ENCODE data around the gene PABPC1L.

PABPC1L gene

GRCh38 chr20:44941120-44941691, 31.3 kb downstream of the PABPC1L start:
- peaks cover 31% of the 10 kb centered on the region for H3K36me3 ChIP-seq (ENCODE audit: control insufficient read depth, insufficient read depth, low read length)
- no peaks in the 10 kb centered on the region for H3K9me3 ChIP-seq (ENCODE audit: control insufficient read depth, low read length)
- H3K4me1 ChIP-seq (ENCODE audit: control insufficient read depth, insufficient read depth, low read length) = no peaks in the 10 kb centered on the region
- H3K27ac ChIP-seq (ENCODE audit: insufficient read depth, low read depth, low read length, poor library complexity, severe bottlenecking) = no peak overlapping the region
- no peak overlapping the region for H3K4me3 ChIP-seq (ENCODE audit: insufficient read depth, low read depth, low read length)
- 93 to 98% methylated on average over 7 of the region's 7 CpGs for WGBS, 2 experiments
- H3K27me3 ChIP-seq (ENCODE audit: control insufficient read depth, insufficient read depth, low read length, poor library complexity, severe bottlenecking) = no peaks in the 10 kb centered on the region

DNA sequence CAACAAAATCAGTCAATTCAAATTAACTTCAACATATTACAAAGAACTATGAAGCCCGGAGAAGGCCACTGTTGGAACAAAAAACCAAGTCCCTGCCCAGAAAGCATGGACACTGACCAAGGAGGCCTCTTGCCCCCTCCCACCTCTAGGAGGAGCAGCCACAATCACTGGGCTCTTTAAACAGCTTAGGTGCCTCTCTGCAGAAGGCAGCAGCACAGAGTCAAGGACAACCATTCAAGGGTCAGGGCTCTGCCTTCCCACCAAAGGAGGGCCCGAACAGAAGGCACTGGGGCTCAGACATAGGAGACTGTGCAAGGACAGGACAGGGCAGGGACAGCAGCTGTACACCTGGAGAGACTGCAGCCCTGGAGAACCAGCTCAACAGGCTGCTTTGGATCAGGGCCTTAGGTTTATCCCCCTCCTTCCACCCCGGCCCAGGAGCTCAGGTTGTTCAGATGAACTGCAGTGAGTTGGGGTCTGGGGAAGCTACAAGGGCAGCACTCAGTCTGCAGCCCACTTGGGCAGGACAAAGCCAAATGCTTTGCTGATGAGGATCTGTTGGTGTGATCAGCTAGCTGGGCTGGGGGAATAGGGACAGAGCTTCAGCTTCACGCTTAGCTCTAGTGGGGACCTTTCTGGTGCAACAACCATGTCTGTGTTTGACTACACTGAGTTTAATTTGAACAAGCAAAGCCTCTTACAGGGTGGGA, 32.6 kb downstream of the PABPC1L start:
- Histone ChIP-seq H3K9me3 (ENCODE audit: control insufficient read depth, low read length) (no peaks in the 10 kb centered on the region), H3K27ac (ENCODE audit: insufficient read depth, low read depth, low read length, poor library complexity, severe bottlenecking) (no peak overlapping the region), H3K27me3 (ENCODE audit: control insufficient read depth, insufficient read depth, low read length, poor library complexity, severe bottlenecking) (no peaks in the 10 kb centered on the region), H3K4me3 (ENCODE audit: insufficient read depth, low read depth, low read length) (no peak overlapping the region), H3K4me1 (ENCODE audit: control insufficient read depth, insufficient read depth, low read length) (no peaks in the 10 kb centered on the region), H3K36me3 (ENCODE audit: control insufficient read depth, insufficient read depth, low read length) (peaks cover 30% of the 10 kb centered on the region)
- WGBS, 2 experiments = 92 to 94% methylated on average over 4 of the region's 4 CpGs

DNA sequence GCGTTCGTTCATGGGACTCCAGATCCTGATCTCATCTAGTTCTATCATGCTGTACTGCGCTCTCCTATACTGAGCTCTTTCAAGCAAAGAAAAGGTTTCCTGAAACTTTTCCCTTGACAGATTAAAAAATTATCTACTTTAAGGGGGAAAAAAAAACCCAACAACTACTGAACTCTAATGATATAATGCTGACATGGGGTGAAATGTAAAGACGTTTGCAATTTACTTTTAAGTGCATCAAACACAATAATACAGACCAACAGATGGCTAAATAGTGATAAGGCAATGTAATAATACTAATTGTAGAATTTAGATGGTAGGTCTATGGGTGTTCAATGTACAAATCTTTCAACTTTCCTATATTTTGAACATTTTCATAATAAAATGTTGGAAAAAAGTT, 34.0 kb downstream of the PABPC1L start:
- 96 to 99% methylated on average over 3 of the region's 4 CpGs for WGBS, 2 experiments
- H3K27ac ChIP-seq (ENCODE audit: insufficient read depth, low read depth, low read length, poor library complexity, severe bottlenecking) = no peak overlapping the region
- H3K9me3 ChIP-seq (ENCODE audit: control insufficient read depth, low read length) = no peaks in the 10 kb centered on the region
- H3K27me3 ChIP-seq (ENCODE audit: control insufficient read depth, insufficient read depth, low read length, poor library complexity, severe bottlenecking) = no peaks in the 10 kb centered on the region
- no peak overlapping the region for H3K4me3 ChIP-seq (ENCODE audit: insufficient read depth, low read depth, low read length)
- H3K4me1 ChIP-seq (ENCODE audit: control insufficient read depth, insufficient read depth, low read length) = no peaks in the 10 kb centered on the region
- peaks cover 37% of the 10 kb centered on the region for H3K36me3 ChIP-seq (ENCODE audit: control insufficient read depth, insufficient read depth, low read length)

DNA sequence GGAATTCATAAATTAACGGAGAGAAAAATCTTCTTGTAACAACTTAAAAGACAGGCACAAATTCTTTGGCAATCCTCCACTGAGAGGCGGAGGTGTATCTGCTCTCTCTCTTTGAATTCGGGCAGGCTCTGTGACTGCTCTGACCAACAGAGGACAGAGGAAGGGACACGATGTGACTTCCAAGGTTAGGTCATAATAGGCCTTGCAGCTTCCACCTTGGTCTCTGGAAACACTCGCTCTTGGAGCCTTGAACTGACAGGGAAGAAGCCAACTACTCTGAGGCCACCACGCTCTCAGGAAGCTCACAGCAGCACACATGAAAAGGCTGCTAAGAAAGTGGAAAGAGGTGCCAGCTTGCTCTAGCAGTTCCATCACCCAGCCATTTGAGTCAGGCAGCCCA, 35.4 kb downstream of the PABPC1L start:
- H3K4me3 ChIP-seq (ENCODE audit: insufficient read depth, low read depth, low read length) = no peak overlapping the region
- H3K36me3 ChIP-seq (ENCODE audit: control insufficient read depth, insufficient read depth, low read length) = peaks cover 46% of the 10 kb centered on the region
- H3K9me3 ChIP-seq (ENCODE audit: control insufficient read depth, low read length) = no peaks in the 10 kb centered on the region
- no peaks in the 10 kb centered on the region for H3K4me1 ChIP-seq (ENCODE audit: control insufficient read depth, insufficient read depth, low read length)
- 95% methylated on average over 6 of the region's 6 CpGs for WGBS, 2 experiments
- H3K27me3 ChIP-seq (ENCODE audit: control insufficient read depth, insufficient read depth, low read length, poor library complexity, severe bottlenecking) = no peaks in the 10 kb centered on the region
- no peak overlapping the region for H3K27ac ChIP-seq (ENCODE audit: insufficient read depth, low read depth, low read length, poor library complexity, severe bottlenecking)

DNA sequence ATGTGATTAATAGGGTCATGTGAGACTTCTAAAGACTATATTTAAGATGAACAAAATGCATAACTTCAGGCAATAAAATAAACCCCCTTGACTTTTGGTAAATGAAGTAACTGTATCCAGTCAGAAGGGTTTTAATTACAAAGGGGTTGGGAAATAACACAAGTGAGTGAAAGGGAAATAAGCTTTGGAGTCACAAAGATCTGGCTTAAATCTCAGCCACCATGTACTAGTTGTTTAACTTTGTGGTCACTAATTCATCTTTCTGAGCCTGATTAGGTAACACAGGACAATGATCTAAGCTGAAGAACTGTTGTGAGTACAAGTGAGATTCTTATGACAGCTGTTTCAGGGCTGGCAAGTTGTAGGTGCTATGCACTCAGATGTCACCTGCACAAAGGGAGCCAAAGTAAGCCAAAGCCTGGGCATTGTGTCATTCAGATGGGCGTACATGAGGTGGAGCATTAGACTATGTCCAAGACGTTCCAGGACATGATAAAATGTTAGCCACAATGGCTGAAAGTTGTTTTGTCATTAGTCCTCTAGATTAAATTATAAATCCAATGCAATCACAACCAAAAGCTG, 36.5 kb downstream of the PABPC1L start:
- no peaks in the 10 kb centered on the region for H3K27me3 ChIP-seq (ENCODE audit: control insufficient read depth, insufficient read depth, low read length, poor library complexity, severe bottlenecking)
- WGBS, 2 experiments = 85 to 91% methylated on average over 2 of the region's 2 CpGs
- H3K36me3 ChIP-seq (ENCODE audit: control insufficient read depth, insufficient read depth, low read length) = peaks cover 54% of the 10 kb centered on the region
- H3K9me3 ChIP-seq (ENCODE audit: control insufficient read depth, low read length) = no peaks in the 10 kb centered on the region
- H3K4me3 ChIP-seq (ENCODE audit: insufficient read depth, low read depth, low read length) = no peak overlapping the region
- no peak overlapping the region for H3K27ac ChIP-seq (ENCODE audit: insufficient read depth, low read depth, low read length, poor library complexity, severe bottlenecking)
- no peaks in the 10 kb centered on the region for H3K4me1 ChIP-seq (ENCODE audit: control insufficient read depth, insufficient read depth, low read length)

- Histone ChIP-seq H3K27me3 (ENCODE audit: control insufficient read depth, insufficient read depth, low read length, poor library complexity, severe bottlenecking) (no peaks in the 10 kb centered on the region), H3K4me3 (ENCODE audit: insufficient read depth, low read depth, low read length) (no peak overlapping the region), H3K4me1 (ENCODE audit: control insufficient read depth, insufficient read depth, low read length) (no peaks in the 10 kb centered on the region), H3K36me3 (ENCODE audit: control insufficient read depth, insufficient read depth, low read length) (peaks cover 53% of the 10 kb centered on the region), H3K9me3 (ENCODE audit: control insufficient read depth, low read length) (no peaks in the 10 kb centered on the region), H3K27ac (ENCODE audit: insufficient read depth, low read depth, low read length, poor library complexity, severe bottlenecking) (no peak overlapping the region)
- 94 to 95% methylated on average over 5 of the region's 5 CpGs for WGBS, 2 experiments
Observed at GRCh38 chr20:44948107-44948506, 38.2 kb downstream of the PABPC1L start.

- no peak overlapping the region for H3K27ac ChIP-seq (ENCODE audit: insufficient read depth, low read depth, low read length, poor library complexity, severe bottlenecking)
- H3K36me3 ChIP-seq (ENCODE audit: control insufficient read depth, insufficient read depth, low read length) = peaks cover 57% of the 10 kb centered on the region
- no peaks in the 10 kb centered on the region for H3K4me1 ChIP-seq (ENCODE audit: control insufficient read depth, insufficient read depth, low read length)
- no peak overlapping the region for H3K4me3 ChIP-seq (ENCODE audit: insufficient read depth, low read depth, low read length)
- no peaks in the 10 kb centered on the region for H3K9me3 ChIP-seq (ENCODE audit: control insufficient read depth, low read length)
- no peaks in the 10 kb centered on the region for H3K27me3 ChIP-seq (ENCODE audit: control insufficient read depth, insufficient read depth, low read length, poor library complexity, severe bottlenecking)
- 93 to 94% methylated on average over 2 of the region's 2 CpGs for WGBS, 2 experiments
Observed at GRCh38 chr20:44948513-44948912, 38.7 kb downstream of the PABPC1L start.

GRCh38 chr20:44950368-44950767, 40.5 kb downstream of the PABPC1L start:
- Histone ChIP-seq H3K4me1 (ENCODE audit: control insufficient read depth, insufficient read depth, low read length) (no peaks in the 10 kb centered on the region), H3K36me3 (ENCODE audit: control insufficient read depth, insufficient read depth, low read length) (peaks cover 72% of the 10 kb centered on the region), H3K4me3 (ENCODE audit: insufficient read depth, low read depth, low read length) (no peak overlapping the region), H3K27ac (ENCODE audit: insufficient read depth, low read depth, low read length, poor library complexity, severe bottlenecking) (no peak overlapping the region), H3K9me3 (ENCODE audit: control insufficient read depth, low read length) (no peaks in the 10 kb centered on the region), H3K27me3 (ENCODE audit: control insufficient read depth, insufficient read depth, low read length, poor library complexity, severe bottlenecking) (no peaks in the 10 kb centered on the region)
- WGBS, 2 experiments = 93 to 98% methylated on average over 1 of the region's 1 CpG

DNA sequence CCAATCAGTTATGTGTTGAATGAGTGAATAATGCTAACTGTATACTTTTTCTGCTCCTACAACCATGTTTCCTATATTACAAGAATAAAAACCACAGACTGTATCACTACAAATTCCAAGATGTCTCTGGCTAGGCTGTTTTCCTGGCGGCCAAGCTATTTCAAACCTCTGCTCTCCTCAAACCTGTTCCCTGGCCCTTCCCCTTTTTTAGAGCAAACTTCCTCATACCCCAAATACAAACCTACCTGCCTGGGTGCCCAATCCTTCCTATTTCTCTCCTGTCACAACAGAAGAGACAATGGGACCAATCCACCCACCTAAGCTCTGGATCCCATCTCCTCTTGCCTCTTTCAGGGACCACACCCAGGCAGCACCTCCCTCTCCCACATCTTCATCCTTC, 42.9 kb downstream of the PABPC1L start:
- no peak overlapping the region for H3K27ac ChIP-seq (ENCODE audit: insufficient read depth, low read depth, low read length, poor library complexity, severe bottlenecking)
- no peak overlapping the region for H3K4me3 ChIP-seq (ENCODE audit: insufficient read depth, low read depth, low read length)
- 95 to 96% methylated on average over 1 of the region's 1 CpG for WGBS, 2 experiments
- no peaks in the 10 kb centered on the region for H3K4me1 ChIP-seq (ENCODE audit: control insufficient read depth, insufficient read depth, low read length)
- no peaks in the 10 kb centered on the region for H3K9me3 ChIP-seq (ENCODE audit: control insufficient read depth, low read length)
- no peaks in the 10 kb centered on the region for H3K27me3 ChIP-seq (ENCODE audit: control insufficient read depth, insufficient read depth, low read length, poor library complexity, severe bottlenecking)
- peaks cover 73% of the 10 kb centered on the region for H3K36me3 ChIP-seq (ENCODE audit: control insufficient read depth, insufficient read depth, low read length)

- H3K36me3 ChIP-seq (ENCODE audit: control insufficient read depth, insufficient read depth, low read length) = peaks cover 66% of the 10 kb centered on the region
- peaks cover 8% of the 10 kb centered on the region for H3K4me1 ChIP-seq (ENCODE audit: control insufficient read depth, insufficient read depth, low read length)
- H3K4me3 ChIP-seq (ENCODE audit: insufficient read depth, low read depth, low read length) = no peak overlapping the region
- no peak overlapping the region for H3K27ac ChIP-seq (ENCODE audit: insufficient read depth, low read depth, low read length, poor library complexity, severe bottlenecking)
- H3K9me3 ChIP-seq (ENCODE audit: control insufficient read depth, low read length) = no peaks in the 10 kb centered on the region
- 90 to 95% methylated on average over 5 of the region's 5 CpGs for WGBS, 2 experiments
- H3K27me3 ChIP-seq (ENCODE audit: control insufficient read depth, insufficient read depth, low read length, poor library complexity, severe bottlenecking) = no peaks in the 10 kb centered on the region
Observed at GRCh38 chr20:44954211-44954610, 44.4 kb downstream of the PABPC1L start.

All from ectodermal cell (in vitro differentiated cells).